Measurements from ENCODE around the gene ZMIZ1.

The ZMIZ1 gene

DNA sequence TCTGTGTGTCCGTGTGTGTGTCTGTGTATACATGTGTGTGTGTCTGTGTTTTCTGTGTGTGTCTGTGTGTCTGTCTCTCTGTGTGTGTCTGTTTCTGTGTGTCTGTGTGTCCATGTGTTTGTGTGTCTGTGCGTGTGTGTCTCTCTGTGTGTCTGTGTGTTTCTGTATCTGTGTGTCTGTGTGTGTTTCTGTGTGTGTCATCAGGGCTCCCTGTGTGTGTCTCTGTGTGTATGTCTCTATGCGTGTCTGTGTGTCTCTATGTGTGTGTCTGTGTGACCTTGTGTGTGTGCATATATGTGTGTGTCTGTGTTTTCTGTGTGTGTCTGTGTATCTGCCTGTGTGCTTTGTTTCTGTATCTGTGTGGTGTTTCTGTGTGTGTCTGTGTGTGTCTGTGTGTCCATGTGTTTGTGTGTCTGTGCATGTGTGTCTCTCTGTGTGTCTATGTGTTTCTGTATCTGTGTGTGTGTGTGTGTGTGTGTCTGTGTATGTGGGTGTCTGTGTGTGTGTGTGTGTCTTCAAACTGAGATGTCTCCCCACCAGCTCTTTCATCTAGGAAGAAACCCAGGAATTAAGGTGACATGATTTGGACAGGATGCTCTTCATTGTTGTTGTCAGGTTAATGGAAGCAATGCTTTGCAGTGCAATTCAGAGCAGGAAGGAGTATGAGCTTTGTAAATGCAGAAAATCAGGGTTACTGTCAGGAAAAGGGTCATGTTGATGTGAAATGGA lies 257.8 kb downstream of the ZMIZ1 start (continued):
- TF ChIP-seq, protein P1, sequence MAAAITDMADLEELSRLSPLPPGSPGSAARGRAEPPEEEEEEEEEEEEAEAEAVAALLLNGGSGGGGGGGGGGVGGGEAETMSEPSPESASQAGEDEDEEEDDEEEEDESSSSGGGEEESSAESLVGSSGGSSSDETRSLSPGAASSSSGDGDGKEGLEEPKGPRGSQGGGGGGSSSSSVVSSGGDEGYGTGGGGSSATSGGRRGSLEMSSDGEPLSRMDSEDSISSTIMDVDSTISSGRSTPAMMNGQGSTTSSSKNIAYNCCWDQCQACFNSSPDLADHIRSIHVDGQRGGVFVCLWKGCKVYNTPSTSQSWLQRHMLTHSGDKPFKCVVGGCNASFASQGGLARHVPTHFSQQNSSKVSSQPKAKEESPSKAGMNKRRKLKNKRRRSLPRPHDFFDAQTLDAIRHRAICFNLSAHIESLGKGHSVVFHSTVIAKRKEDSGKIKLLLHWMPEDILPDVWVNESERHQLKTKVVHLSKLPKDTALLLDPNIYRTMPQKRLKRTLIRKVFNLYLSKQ (tag by site-specific recombination; IDR thresholded peaks at IDR 0.05; ENCODE audit: borderline replicate concordance): no peak
- TF ChIP-seq ZNF791 (tag by site-specific recombination; IDR thresholded peaks at IDR 0.05) (no peak), KLF7 (tag by site-specific recombination; IDR thresholded peaks at IDR 0.05; ENCODE audit: borderline replicate concordance) (no peak), ZNF837 (tag by site-specific recombination; IDR thresholded peaks at IDR 0.05) (no peak), YY1 (tag by site-specific recombination; IDR thresholded peaks at IDR 0.05) (no peak), ZNF654 (tag by site-specific recombination; IDR thresholded peaks at IDR 0.05; ENCODE audit: low read depth) (no peak), ZNF239 (tag by site-specific recombination; IDR thresholded peaks at IDR 0.05) (0 out of 2 replicates have a peak, but pooled peaks have one; percentile 19), ZNF302 (tag by site-specific recombination; IDR thresholded peaks at IDR 0.05; ENCODE audit: low read depth) (no peak), ZBTB1 (tag by site-specific recombination; IDR thresholded peaks at IDR 0.05) (no peak), ZNF138 (tag by site-specific recombination; IDR thresholded peaks at IDR 0.05; ENCODE audit: borderline replicate concordance) (no peak)
- TF ChIP-seq, protein P2, sequence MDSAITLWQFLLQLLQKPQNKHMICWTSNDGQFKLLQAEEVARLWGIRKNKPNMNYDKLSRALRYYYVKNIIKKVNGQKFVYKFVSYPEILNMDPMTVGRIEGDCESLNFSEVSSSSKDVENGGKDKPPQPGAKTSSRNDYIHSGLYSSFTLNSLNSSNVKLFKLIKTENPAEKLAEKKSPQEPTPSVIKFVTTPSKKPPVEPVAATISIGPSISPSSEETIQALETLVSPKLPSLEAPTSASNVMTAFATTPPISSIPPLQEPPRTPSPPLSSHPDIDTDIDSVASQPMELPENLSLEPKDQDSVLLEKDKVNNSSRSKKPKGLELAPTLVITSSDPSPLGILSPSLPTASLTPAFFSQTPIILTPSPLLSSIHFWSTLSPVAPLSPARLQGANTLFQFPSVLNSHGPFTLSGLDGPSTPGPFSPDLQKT (IDR thresholded peaks at IDR 0.05; ENCODE audit: borderline replicate concordance, low read depth, low read length): no peak
- TF ChIP-seq, protein P3, sequence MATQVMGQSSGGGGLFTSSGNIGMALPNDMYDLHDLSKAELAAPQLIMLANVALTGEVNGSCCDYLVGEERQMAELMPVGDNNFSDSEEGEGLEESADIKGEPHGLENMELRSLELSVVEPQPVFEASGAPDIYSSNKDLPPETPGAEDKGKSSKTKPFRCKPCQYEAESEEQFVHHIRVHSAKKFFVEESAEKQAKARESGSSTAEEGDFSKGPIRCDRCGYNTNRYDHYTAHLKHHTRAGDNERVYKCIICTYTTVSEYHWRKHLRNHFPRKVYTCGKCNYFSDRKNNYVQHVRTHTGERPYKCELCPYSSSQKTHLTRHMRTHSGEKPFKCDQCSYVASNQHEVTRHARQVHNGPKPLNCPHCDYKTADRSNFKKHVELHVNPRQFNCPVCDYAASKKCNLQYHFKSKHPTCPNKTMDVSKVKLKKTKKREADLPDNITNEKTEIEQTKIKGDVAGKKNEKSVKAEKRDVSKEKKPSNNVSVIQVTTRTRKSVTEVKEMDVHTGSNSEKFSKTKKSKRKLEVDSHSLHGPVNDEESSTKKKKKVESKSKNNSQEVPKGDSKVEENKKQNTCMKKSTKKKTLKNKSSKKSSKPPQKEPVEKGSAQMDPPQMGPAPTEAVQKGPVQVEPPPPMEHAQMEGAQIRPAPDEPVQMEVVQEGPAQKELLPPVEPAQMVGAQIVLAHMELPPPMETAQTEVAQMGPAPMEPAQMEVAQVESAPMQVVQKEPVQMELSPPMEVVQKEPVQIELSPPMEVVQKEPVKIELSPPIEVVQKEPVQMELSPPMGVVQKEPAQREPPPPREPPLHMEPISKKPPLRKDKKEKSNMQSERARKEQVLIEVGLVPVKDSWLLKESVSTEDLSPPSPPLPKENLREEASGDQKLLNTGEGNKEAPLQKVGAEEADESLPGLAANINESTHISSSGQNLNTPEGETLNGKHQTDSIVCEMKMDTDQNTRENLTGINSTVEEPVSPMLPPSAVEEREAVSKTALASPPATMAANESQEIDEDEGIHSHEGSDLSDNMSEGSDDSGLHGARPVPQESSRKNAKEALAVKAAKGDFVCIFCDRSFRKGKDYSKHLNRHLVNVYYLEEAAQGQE (tag by site-specific recombination; IDR thresholded peaks at IDR 0.05): no peak
- TF ChIP-seq, protein P4, sequence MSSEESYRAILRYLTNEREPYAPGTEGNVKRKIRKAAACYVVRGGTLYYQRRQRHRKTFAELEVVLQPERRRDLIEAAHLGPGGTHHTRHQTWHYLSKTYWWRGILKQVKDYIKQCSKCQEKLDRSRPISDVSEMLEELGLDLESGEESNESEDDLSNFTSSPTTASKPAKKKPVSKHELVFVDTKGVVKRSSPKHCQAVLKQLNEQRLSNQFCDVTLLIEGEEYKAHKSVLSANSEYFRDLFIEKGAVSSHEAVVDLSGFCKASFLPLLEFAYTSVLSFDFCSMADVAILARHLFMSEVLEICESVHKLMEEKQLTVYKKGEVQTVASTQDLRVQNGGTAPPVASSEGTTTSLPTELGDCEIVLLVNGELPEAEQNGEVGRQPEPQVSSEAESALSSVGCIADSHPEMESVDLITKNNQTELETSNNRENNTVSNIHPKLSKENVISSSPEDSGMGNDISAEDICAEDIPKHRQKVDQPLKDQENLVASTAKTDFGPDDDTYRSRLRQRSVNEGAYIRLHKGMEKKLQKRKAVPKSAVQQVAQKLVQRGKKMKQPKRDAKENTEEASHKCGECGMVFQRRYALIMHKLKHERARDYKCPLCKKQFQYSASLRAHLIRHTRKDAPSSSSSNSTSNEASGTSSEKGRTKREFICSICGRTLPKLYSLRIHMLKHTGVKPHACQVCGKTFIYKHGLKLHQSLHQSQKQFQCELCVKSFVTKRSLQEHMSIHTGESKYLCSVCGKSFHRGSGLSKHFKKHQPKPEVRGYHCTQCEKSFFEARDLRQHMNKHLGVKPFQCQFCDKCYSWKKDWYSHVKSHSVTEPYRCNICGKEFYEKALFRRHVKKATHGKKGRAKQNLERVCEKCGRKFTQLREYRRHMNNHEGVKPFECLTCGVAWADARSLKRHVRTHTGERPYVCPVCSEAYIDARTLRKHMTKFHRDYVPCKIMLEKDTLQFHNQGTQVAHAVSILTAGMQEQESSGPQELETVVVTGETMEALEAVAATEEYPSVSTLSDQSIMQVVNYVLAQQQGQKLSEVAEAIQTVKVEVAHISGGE (tag by site-specific recombination; conservative IDR thresholded peaks at IDR 0.05; ENCODE audit: low read depth): no peak
- TF ChIP-seq, protein P5, sequence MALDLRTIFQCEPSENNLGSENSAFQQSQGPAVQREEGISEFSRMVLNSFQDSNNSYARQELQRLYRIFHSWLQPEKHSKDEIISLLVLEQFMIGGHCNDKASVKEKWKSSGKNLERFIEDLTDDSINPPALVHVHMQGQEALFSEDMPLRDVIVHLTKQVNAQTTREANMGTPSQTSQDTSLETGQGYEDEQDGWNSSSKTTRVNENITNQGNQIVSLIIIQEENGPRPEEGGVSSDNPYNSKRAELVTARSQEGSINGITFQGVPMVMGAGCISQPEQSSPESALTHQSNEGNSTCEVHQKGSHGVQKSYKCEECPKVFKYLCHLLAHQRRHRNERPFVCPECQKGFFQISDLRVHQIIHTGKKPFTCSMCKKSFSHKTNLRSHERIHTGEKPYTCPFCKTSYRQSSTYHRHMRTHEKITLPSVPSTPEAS (tag by site-specific recombination; IDR thresholded peaks at IDR 0.05): peak; percentile 36
- TF ChIP-seq, protein P6, sequence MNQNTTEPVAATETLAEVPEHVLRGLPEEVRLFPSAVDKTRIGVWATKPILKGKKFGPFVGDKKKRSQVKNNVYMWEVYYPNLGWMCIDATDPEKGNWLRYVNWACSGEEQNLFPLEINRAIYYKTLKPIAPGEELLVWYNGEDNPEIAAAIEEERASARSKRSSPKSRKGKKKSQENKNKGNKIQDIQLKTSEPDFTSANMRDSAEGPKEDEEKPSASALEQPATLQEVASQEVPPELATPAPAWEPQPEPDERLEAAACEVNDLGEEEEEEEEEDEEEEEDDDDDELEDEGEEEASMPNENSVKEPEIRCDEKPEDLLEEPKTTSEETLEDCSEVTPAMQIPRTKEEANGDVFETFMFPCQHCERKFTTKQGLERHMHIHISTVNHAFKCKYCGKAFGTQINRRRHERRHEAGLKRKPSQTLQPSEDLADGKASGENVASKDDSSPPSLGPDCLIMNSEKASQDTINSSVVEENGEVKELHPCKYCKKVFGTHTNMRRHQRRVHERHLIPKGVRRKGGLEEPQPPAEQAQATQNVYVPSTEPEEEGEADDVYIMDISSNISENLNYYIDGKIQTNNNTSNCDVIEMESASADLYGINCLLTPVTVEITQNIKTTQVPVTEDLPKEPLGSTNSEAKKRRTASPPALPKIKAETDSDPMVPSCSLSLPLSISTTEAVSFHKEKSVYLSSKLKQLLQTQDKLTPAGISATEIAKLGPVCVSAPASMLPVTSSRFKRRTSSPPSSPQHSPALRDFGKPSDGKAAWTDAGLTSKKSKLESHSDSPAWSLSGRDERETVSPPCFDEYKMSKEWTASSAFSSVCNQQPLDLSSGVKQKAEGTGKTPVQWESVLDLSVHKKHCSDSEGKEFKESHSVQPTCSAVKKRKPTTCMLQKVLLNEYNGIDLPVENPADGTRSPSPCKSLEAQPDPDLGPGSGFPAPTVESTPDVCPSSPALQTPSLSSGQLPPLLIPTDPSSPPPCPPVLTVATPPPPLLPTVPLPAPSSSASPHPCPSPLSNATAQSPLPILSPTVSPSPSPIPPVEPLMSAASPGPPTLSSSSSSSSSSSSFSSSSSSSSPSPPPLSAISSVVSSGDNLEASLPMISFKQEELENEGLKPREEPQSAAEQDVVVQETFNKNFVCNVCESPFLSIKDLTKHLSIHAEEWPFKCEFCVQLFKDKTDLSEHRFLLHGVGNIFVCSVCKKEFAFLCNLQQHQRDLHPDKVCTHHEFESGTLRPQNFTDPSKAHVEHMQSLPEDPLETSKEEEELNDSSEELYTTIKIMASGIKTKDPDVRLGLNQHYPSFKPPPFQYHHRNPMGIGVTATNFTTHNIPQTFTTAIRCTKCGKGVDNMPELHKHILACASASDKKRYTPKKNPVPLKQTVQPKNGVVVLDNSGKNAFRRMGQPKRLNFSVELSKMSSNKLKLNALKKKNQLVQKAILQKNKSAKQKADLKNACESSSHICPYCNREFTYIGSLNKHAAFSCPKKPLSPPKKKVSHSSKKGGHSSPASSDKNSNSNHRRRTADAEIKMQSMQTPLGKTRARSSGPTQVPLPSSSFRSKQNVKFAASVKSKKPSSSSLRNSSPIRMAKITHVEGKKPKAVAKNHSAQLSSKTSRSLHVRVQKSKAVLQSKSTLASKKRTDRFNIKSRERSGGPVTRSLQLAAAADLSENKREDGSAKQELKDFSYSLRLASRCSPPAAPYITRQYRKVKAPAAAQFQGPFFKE (tag by site-specific recombination; IDR thresholded peaks at IDR 0.05; ENCODE audit: borderline replicate concordance): no peak

All from HEK293 (cell line).